PC-9 (cell line): ENCODE data around the gene PRRX1.

ENCODE experiments used
- CTCF ChIP-seq: fragments of 200-600 bp; sonication (generic); conservative IDR thresholded peaks from 2 replicates; pipeline ENCODE4 v1.6.1; 2017; ENCODE audit warnings: mixed run types, antibody characterized with exemption, mild to moderate bottlenecking, moderate library complexity
- EZH2 ChIP-seq: fragments of 200-600 bp; sonication (generic); IDR thresholded peaks from 2 replicates; pipeline ENCODE4 v1.8.0; 2017; ENCODE audit warnings: antibody characterized with exemption, low read depth

GRCh38 chr1:170669107-170669445 is 5.1 kb downstream of the PRRX1 start:
- no peak for TF ChIP-seq EZH2
- no peak for TF ChIP-seq CTCF
